Measurements from ENCODE around the gene ZNF621.
A peak's percentile ranks its signal among the peaks of the same experiment; 100 is the strongest.

- peak; percentile 91 for TF ChIP-seq GATA3 (IDR thresholded peaks at IDR 0.05; ENCODE audit: low read depth, low read length)
- peak; percentile 97 for TF ChIP-seq GATA2 (IDR thresholded peaks at IDR 0.05; ENCODE audit: low read depth, low read length)
Observed at GRCh38 chr3:40584625-40585189, 59.9 kb downstream of the ZNF621 start.

Data from SH-SY5Y (cell line).